HEK293 (cell line): ENCODE results near the gene SF1.

Experiments used
- HIC1 ChIP-seq: fragments of 450-650 bp; formaldehyde crosslinking; IDR thresholded peaks from 2 replicates; pipeline ENCODE4 v1.5.1; 2016; ENCODE audit warnings: missing biosample characterization, missing genetic modification characterization
- KLF9 ChIP-seq: fragments of 450-650 bp; formaldehyde crosslinking; IDR thresholded peaks from 2 replicates; pipeline ENCODE4 v1.5.1; 2016; ENCODE audit warnings: missing biosample characterization, missing genetic modification characterization, low read depth
- PRDM2 ChIP-seq: fragments of 450-650 bp; formaldehyde crosslinking; IDR thresholded peaks from 2 replicates; pipeline ENCODE4 v1.5.1; 2016; ENCODE audit warnings: missing biosample characterization, missing genetic modification characterization, borderline replicate concordance
- SALL2 ChIP-seq: fragments of 450-650 bp; formaldehyde crosslinking; IDR thresholded peaks from 2 replicates; pipeline ENCODE4 v1.5.0; 2017; ENCODE audit warnings: missing biosample characterization, mild to moderate bottlenecking, missing genetic modification characterization, borderline replicate concordance
- SCRT2 ChIP-seq: fragments of 450-650 bp; formaldehyde crosslinking; IDR thresholded peaks from 2 replicates; pipeline ENCODE4 v1.5.1; 2016; ENCODE audit warnings: missing biosample characterization, missing genetic modification characterization
- SP3 ChIP-seq: fragments of 450-650 bp; formaldehyde crosslinking; IDR thresholded peaks from 2 replicates; pipeline ENCODE4 v1.5.1; 2016; ENCODE audit warnings: missing biosample characterization, missing genetic modification characterization
- TSHZ1 ChIP-seq: fragments of 450-650 bp; formaldehyde crosslinking; IDR thresholded peaks from 2 replicates; pipeline ENCODE4 v1.5.1; 2016; ENCODE audit warnings: missing biosample characterization, missing genetic modification characterization, borderline replicate concordance
- WT1 ChIP-seq: fragments of 450-650 bp; formaldehyde crosslinking; IDR thresholded peaks from 2 replicates; pipeline ENCODE4 v1.5.1; 2016; ENCODE audit warnings: missing biosample characterization, missing genetic modification characterization
- YY1 ChIP-seq: fragments of 450-650 bp; formaldehyde crosslinking; IDR thresholded peaks from 2 replicates; pipeline ENCODE4 v1.5.1; 2018; ENCODE audit warnings: missing biosample characterization, missing genetic modification characterization
- ZBTB10 ChIP-seq: fragments of 450-650 bp; formaldehyde crosslinking; IDR thresholded peaks from 2 replicates; pipeline ENCODE4 v1.5.1; 2016; ENCODE audit warnings: missing biosample characterization, missing genetic modification characterization
- ZBTB48 ChIP-seq: fragments of 450-650 bp; formaldehyde crosslinking; IDR thresholded peaks from 2 replicates; pipeline ENCODE4 v1.5.1; 2016; ENCODE audit warnings: missing biosample characterization, missing genetic modification characterization
- ZEB2 ChIP-seq: fragments of 450-650 bp; formaldehyde crosslinking; IDR thresholded peaks from 2 replicates; pipeline ENCODE4 v1.5.1; 2016; ENCODE audit warnings: missing biosample characterization, missing genetic modification characterization
- ZNF112 ChIP-seq: fragments of 450-650 bp; formaldehyde crosslinking; IDR thresholded peaks from 2 replicates; pipeline ENCODE4 v1.5.0; 2017; ENCODE audit warnings: missing biosample characterization, missing genetic modification characterization
- ZNF133 ChIP-seq: fragments of 450-650 bp; formaldehyde crosslinking; IDR thresholded peaks from 2 replicates; pipeline ENCODE4 v1.5.1; 2016; ENCODE audit warnings: missing biosample characterization, missing genetic modification characterization
- ZNF24 ChIP-seq: fragments of 450-650 bp; formaldehyde crosslinking; IDR thresholded peaks from 2 replicates; pipeline ENCODE4 v1.5.1; 2016; ENCODE audit warnings: missing biosample characterization, missing genetic modification characterization
- ZNF292 ChIP-seq: fragments of 450-650 bp; formaldehyde crosslinking; IDR thresholded peaks from 2 replicates; pipeline ENCODE4 v1.5.1; 2016; ENCODE audit warnings: low read depth, missing biosample characterization, missing genetic modification characterization, borderline replicate concordance
- ZNF311 ChIP-seq: fragments of 450-650 bp; formaldehyde crosslinking; IDR thresholded peaks from 2 replicates; pipeline ENCODE4 v1.5.1; 2017; ENCODE audit warnings: missing biosample characterization, missing genetic modification characterization, borderline replicate concordance
- ZNF48 ChIP-seq: fragments of 450-650 bp; formaldehyde crosslinking; IDR thresholded peaks from 2 replicates; pipeline ENCODE4 v1.5.1; 2016; ENCODE audit warnings: missing biosample characterization, missing genetic modification characterization
- ZNF555 ChIP-seq: fragments of 450-650 bp; formaldehyde crosslinking; conservative IDR thresholded peaks from 2 replicates; pipeline ENCODE4 v1.5.1; 2017; ENCODE audit warnings: missing biosample characterization, mild to moderate bottlenecking, missing genetic modification characterization, inconsistent platforms
- ZNF639 ChIP-seq: fragments of 450-650 bp; formaldehyde crosslinking; IDR thresholded peaks from 2 replicates; pipeline ENCODE4 v1.5.1; 2016; ENCODE audit warnings: missing biosample characterization, missing genetic modification characterization
- ZNF837 ChIP-seq: fragments of 450-650 bp; formaldehyde crosslinking; IDR thresholded peaks from 2 replicates; pipeline ENCODE4 v1.5.1; 2016; ENCODE audit warnings: missing biosample characterization, missing genetic modification characterization
- ZSCAN16 ChIP-seq: fragments of 450-650 bp; formaldehyde crosslinking; IDR thresholded peaks from 2 replicates; pipeline ENCODE4 v1.5.1; 2016; ENCODE audit warnings: missing biosample characterization, missing genetic modification characterization

SF1 gene

GRCh38 chr11:64743591-64744543 lies 34.5 kb downstream of the SF1 start, which contains the start of gene RASGRP2 (continued):
- TF ChIP-seq ZNF639 (tag by site-specific recombination) (no peak), ZNF292 (no peak), WT1 (tag by site-specific recombination) (no peak; the same call in none of the 2 replicates), ZNF24 (no peak), ZBTB10 (tag by site-specific recombination) (peak; percentile 54), TSHZ1 (tag by site-specific recombination) (no peak), HIC1 (tag by site-specific recombination) (peak; percentile 72), SCRT2 (tag by site-specific recombination) (no peak), ZNF133 (no peak), ZNF112 (tag by site-specific recombination) (no peak), ZNF311 (tag by site-specific recombination) (no peak), SP3 (tag by site-specific recombination) (peak; percentile 70), SALL2 (no peak), ZNF48 (tag by site-specific recombination) (no peak), ZNF555 (tag by site-specific recombination) (no peak), KLF9 (tag by site-specific recombination) (peak; percentile 91), ZNF837 (tag by site-specific recombination) (no peak), YY1 (tag by site-specific recombination) (no peak), ZBTB48 (tag by site-specific recombination) (peak; percentile 27; the same call in 1 of the 2 replicates), ZSCAN16 (tag by site-specific recombination) (0 out of 2 replicates have a peak, but pooled peaks have one; percentile 33), PRDM2 (tag by site-specific recombination) (no peak), ZEB2 (tag by site-specific recombination) (peak; percentile 25; the same call in 1 of the 2 replicates)
